H9 (cell line): ENCODE results near the gene PADI4. TPM values are rescaled to one million over a fixed set of nuclear protein-coding genes. Genes with fewer than 3 reads are reported as not detected.

Experiments used
- DNase-seq: peaks from one replicate; pipeline ENCODE4 v3.0.0-alpha.2; 2017
- H2AFZ ChIP-seq: one replicate; pipeline ENCODE4 v1.6.1; 2013; ENCODE audit warnings: mild to moderate bottlenecking, low read length, control low read depth, moderate library complexity
- H2AK5ac ChIP-seq: 2 replicates; pipeline ENCODE4 v1.6.1; 2013; ENCODE audit warnings: low read length, control low read depth, mixed read lengths; ENCODE audit not compliant: insufficient read length
- H2BK120ac ChIP-seq: one replicate; pipeline ENCODE4 v1.6.1; 2013; ENCODE audit warnings: low read depth, mild to moderate bottlenecking, low read length, control low read depth, inconsistent platforms; ENCODE audit not compliant: poor library complexity, severe bottlenecking
- H2BK12ac ChIP-seq: 2 replicates; pipeline ENCODE4 v1.6.1; 2013; ENCODE audit warnings: low read length, control low read depth, mixed read lengths, low read depth; ENCODE audit not compliant: insufficient read length
- H2BK15ac ChIP-seq: 2 replicates; pipeline ENCODE4 v1.6.1; 2013; ENCODE audit warnings: low read depth, low read length, control low read depth
- H2BK20ac ChIP-seq: one replicate; pipeline ENCODE4 v1.6.1; 2013; ENCODE audit warnings: low read depth, mild to moderate bottlenecking, low read length, control low read depth, inconsistent platforms; ENCODE audit not compliant: poor library complexity, severe bottlenecking
- H2BK5ac ChIP-seq: 2 replicates; pipeline ENCODE4 v1.6.1; 2013; ENCODE audit warnings: low read length, control low read depth, mixed read lengths; ENCODE audit not compliant: insufficient read length
- H3K14ac ChIP-seq: 2 replicates; pipeline ENCODE4 v1.6.1; 2013; ENCODE audit warnings: low read length, control low read depth; ENCODE audit not compliant: insufficient read depth
- H3K18ac ChIP-seq: 2 replicates; pipeline ENCODE4 v1.6.1; 2013; ENCODE audit warnings: low read depth, mild to moderate bottlenecking, mixed read lengths, low read length, control low read depth; ENCODE audit not compliant: insufficient read length
- H3K23ac ChIP-seq: 2 replicates; pipeline ENCODE4 v1.6.1; 2013; ENCODE audit warnings: low read length, control low read depth, mixed read lengths, low read depth; ENCODE audit not compliant: insufficient read length
- H3K23me2 ChIP-seq: 2 replicates; pipeline ENCODE4 v1.6.1; 2013; ENCODE audit warnings: low read depth, mild to moderate bottlenecking, mixed read lengths, low read length, control low read depth; ENCODE audit not compliant: insufficient read length, poor library complexity, severe bottlenecking
- H3K27ac ChIP-seq: 2 replicates; pipeline ENCODE4 v1.5.1; 2013; ENCODE audit warnings: low read length, control low read depth, mixed read lengths, low read depth; ENCODE audit not compliant: insufficient read length
- H3K27me3 ChIP-seq: 2 replicates; pipeline ENCODE4 v1.6.1; 2013; ENCODE audit warnings: low read length, control low read depth, inconsistent platforms; ENCODE audit not compliant: insufficient read depth
- H3K4ac ChIP-seq: 2 replicates; pipeline ENCODE4 v1.6.1; 2013; ENCODE audit warnings: low read depth, mild to moderate bottlenecking, control low read depth, inconsistent platforms, low read length, moderate library complexity
- H3K4me1 ChIP-seq: 2 replicates; pipeline ENCODE4 v1.6.1; 2013; ENCODE audit warnings: low read length, control low read depth, inconsistent platforms; ENCODE audit not compliant: insufficient read depth
- H3K4me2 ChIP-seq: 2 replicates; pipeline ENCODE4 v1.6.1; 2013; ENCODE audit warnings: low read length, control low read depth, mixed read lengths; ENCODE audit not compliant: insufficient read length, insufficient read depth
- H3K56ac ChIP-seq: 2 replicates; pipeline ENCODE4 v1.6.1; 2013; ENCODE audit warnings: low read depth, mild to moderate bottlenecking, mixed read lengths, low read length, control low read depth; ENCODE audit not compliant: insufficient read length
- H3K79me1 ChIP-seq: 2 replicates; pipeline ENCODE4 v1.6.1; 2013; ENCODE audit warnings: low read depth, mild to moderate bottlenecking, moderate library complexity, low read length, control low read depth, inconsistent platforms; ENCODE audit not compliant: insufficient read depth, poor library complexity, severe bottlenecking
- H3K79me2 ChIP-seq: 2 replicates; pipeline ENCODE4 v1.6.1; 2013; ENCODE audit warnings: low read length, control low read depth, inconsistent platforms; ENCODE audit not compliant: insufficient read depth
- H3K9ac ChIP-seq: 2 replicates; pipeline ENCODE4 v1.6.1; 2013; ENCODE audit warnings: low read length, control low read depth, mixed read lengths; ENCODE audit not compliant: insufficient read length; ENCODE audit errors: extremely low read depth
- H3K9me3 ChIP-seq: one replicate; pipeline ENCODE4 v1.6.1; 2013; ENCODE audit warnings: low read depth, low read length, inconsistent platforms; ENCODE audit not compliant: control insufficient read depth
- H3T11ph ChIP-seq: one replicate; pipeline ENCODE4 v1.6.1; 2013; ENCODE audit warnings: mild to moderate bottlenecking, low read length, control low read depth, inconsistent platforms
- H4K20me1 ChIP-seq: one replicate; pipeline ENCODE4 v1.6.1; 2013; ENCODE audit not compliant: control insufficient read depth, insufficient read length, insufficient read depth
- H4K5ac ChIP-seq: 2 replicates; pipeline ENCODE4 v1.6.1; 2013; ENCODE audit warnings: low read depth, mild to moderate bottlenecking, mixed read lengths, low read length, control low read depth; ENCODE audit not compliant: insufficient read length
- H4K8ac ChIP-seq: replicated peaks from 2 replicates; pipeline ENCODE4 v1.6.1; 2013; ENCODE audit warnings: low read length, control low read depth, mixed read lengths, low read depth; ENCODE audit not compliant: insufficient read length
- H4K91ac ChIP-seq: 2 replicates; pipeline ENCODE4 v1.6.1; 2013; ENCODE audit warnings: low read depth, mild to moderate bottlenecking, moderate library complexity, mixed read lengths, low read length, control low read depth; ENCODE audit not compliant: insufficient read length
- H3K27ac Mint-ChIP-seq, 3 experiments: 2 replicates in 2 of 3; 3 replicates in 1 of 3; pipeline ENCODE4 v1.8.0; 2020 to 2021; ENCODE audit warnings: mixed read lengths in 3 of 3, mild to moderate bottlenecking in 1 of 3, moderate library complexity in 1 of 3
- H3K27me3 Mint-ChIP-seq: 2 replicates; pipeline ENCODE4 v1.8.0; 2021; ENCODE audit warnings: low read depth, mild to moderate bottlenecking, moderate library complexity, mixed read lengths
- H3K36me3 Mint-ChIP-seq, 3 experiments: 2 replicates in 2 of 3; 3 replicates in 1 of 3; pipeline ENCODE4 v1.8.0; 2020 to 2021; ENCODE audit warnings: low read depth in 3 of 3, mixed read lengths in 3 of 3; ENCODE audit not compliant: insufficient read depth in 1 of 3
- H3K4me1 Mint-ChIP-seq, 2 experiments: 2 replicates each; pipeline ENCODE4 v1.8.0; 2020; ENCODE audit warnings: mixed read lengths in 2 of 2
- H3K4me3 Mint-ChIP-seq, 2 experiments: 2 replicates in 1 of 2; 3 replicates in 1 of 2; pipeline ENCODE4 v1.8.0; 2020 to 2021; ENCODE audit warnings: mild to moderate bottlenecking in 2 of 2, mixed read lengths in 2 of 2, moderate library complexity in 1 of 2
- H3K9me3 Mint-ChIP-seq, 2 experiments: 2 replicates in 1 of 2; 3 replicates in 1 of 2; pipeline ENCODE4 v1.8.0; 2020; ENCODE audit warnings: mild to moderate bottlenecking in 2 of 2, mixed read lengths in 2 of 2, moderate library complexity in 1 of 2
- CTCF ChIP-seq: fragments of 200-600 bp; sonication (generic); conservative IDR thresholded peaks from 3 replicates; pipeline ENCODE4 v1.8.0; 2021; ENCODE audit warnings: antibody characterized with exemption, mild to moderate bottlenecking
- WGBS: extraction: QIAGEN DNeasy Blood & Tissue Kit; methylation state at CpG from one replicate; pipeline ENCODE4 v1.1.7; 2013; ENCODE audit warnings: missing lambda C conversion rate, low lambda C conversion rate, mixed read lengths; ENCODE audit not compliant: insufficient read length; ENCODE audit errors: extremely low coverage; 5-methylcytosine and 5-hydroxymethylcytosine counted together
- total RNA-seq: library from RNA; stranded (reverse); gene quantifications from 2 replicates; pipeline ENCODE4 v1.2.1, GENCODE V29; 2021

Gene PADI4
- total RNA-seq, 1 experiment from 2014 or later: 0.13 TPM

DNA sequence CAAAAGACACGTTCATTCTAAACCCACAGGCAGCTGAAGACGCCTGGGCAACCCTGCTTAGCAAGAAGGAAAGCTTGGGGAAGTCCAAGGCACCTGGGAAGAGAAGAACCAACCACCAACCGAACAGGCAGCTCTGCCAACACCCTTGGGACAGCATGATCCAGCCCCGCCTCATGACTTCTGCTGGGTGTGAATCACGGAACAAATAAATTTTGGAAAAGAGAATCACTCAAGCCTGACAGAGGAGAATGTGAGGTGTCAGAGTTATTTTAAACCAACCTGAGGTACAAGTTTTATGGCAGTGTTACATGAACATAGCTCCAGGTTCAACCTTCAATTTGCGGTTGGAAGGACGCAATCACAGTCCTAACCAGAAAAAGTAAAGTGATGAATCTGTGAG lies 10.0 kb upstream of the PADI4 start:
- H2AFZ ChIP-seq: no peak overlapping the region
- H3K4me1 ChIP-seq: no peaks in the 10 kb centered on the region
- H3K14ac ChIP-seq: no peak overlapping the region
- H2BK12ac ChIP-seq: no peak overlapping the region
- H3K27me3 ChIP-seq: no peaks in the 10 kb centered on the region
- Mint-ChIP-seq H3K9me3 (peaks cover 15 to 16% of the 10 kb centered on the region in 2 experiments), H3K27ac (no peak overlapping the region), H3K27me3 (peaks cover 10% of the 10 kb centered on the region), H3K4me1 (no peaks in the 10 kb centered on the region), H3K4me3 (no peak overlapping the region), H3K36me3 (peaks cover 8 to 12% (median 11%) of the 10 kb centered on the region in 3 experiments)
- H2BK15ac ChIP-seq: no peak overlapping the region
- no peak overlapping the region for H3K9ac ChIP-seq
- no peak overlapping the region for H3T11ph ChIP-seq
- no peak overlapping the region for H2BK20ac ChIP-seq
- no peaks in the 10 kb centered on the region for H4K20me1 ChIP-seq
- DNase-seq: no peak
- peaks cover 19% of the 10 kb centered on the region for H3K9me3 ChIP-seq
- no peak overlapping the region for H2AK5ac ChIP-seq
- H2BK120ac ChIP-seq: no peak overlapping the region
- H3K18ac ChIP-seq: no peak overlapping the region
- no peak overlapping the region for H4K91ac ChIP-seq
- no peak overlapping the region for H2BK5ac ChIP-seq
- no peaks in the 10 kb centered on the region for H3K79me2 ChIP-seq
- H3K23ac ChIP-seq: no peak overlapping the region
- H3K4ac ChIP-seq: no peak overlapping the region
- no peak overlapping the region for H3K27ac ChIP-seq
- no peaks in the 10 kb centered on the region for H3K79me1 ChIP-seq
- H3K4me2 ChIP-seq: no peak overlapping the region
- no peak overlapping the region for H4K5ac ChIP-seq
- no CpG with 5 or more reads among the region's 7 CpGs for WGBS
- no peak for TF ChIP-seq CTCF
- H3K23me2 ChIP-seq: no peaks in the 10 kb centered on the region
- no peak overlapping the region for H4K8ac ChIP-seq
- no peak overlapping the region for H3K56ac ChIP-seq
